Astrocyte (in vitro differentiated cells and primary cell): Measurements from ENCODE around the gene CELF2. TPM values are rescaled to one million over a fixed set of nuclear protein-coding genes. Genes with fewer than 3 reads are reported as not detected.

Source experiments
- DNase-seq: peaks from one replicate; pipeline ENCODE4 v3.0.0-alpha.2; 2010; ENCODE audit warnings: low read depth
- FAIRE-seq: peaks from 2 replicates; lab custom pipeline; 2011; peaks lifted over from hg19 to GRCh38; lab: Jason Lieb, UNC
- H2AFZ ChIP-seq: 2 replicates; pipeline ENCODE4 v1.6.0; 2012; ENCODE audit warnings: low read depth, low read length, inconsistent platforms
- H3K27ac ChIP-seq: 2 replicates; pipeline ENCODE4 v1.5.1; 2011; ENCODE audit warnings: low read depth, low read length, inconsistent platforms
- H3K27me3 ChIP-seq: 2 replicates; pipeline ENCODE4 v1.6.0; 2011; ENCODE audit warnings: low read length, inconsistent platforms; ENCODE audit not compliant: insufficient read depth
- H3K36me3 ChIP-seq: 2 replicates; pipeline ENCODE4 v1.5.1; 2011; ENCODE audit warnings: low read length, inconsistent platforms; ENCODE audit not compliant: insufficient read depth
- H3K4me1 ChIP-seq: 2 replicates; pipeline ENCODE4 v1.5.1; 2011; ENCODE audit warnings: low read length, inconsistent platforms; ENCODE audit not compliant: insufficient read depth
- H3K4me2 ChIP-seq: 2 replicates; pipeline ENCODE4 v1.6.0; 2012; ENCODE audit warnings: low read length, inconsistent platforms
- H3K4me3 ChIP-seq: 2 replicates; pipeline ENCODE4 v1.5.1; 2011; ENCODE audit warnings: low read depth, mild to moderate bottlenecking, low read length, inconsistent platforms; ENCODE audit not compliant: insufficient read depth
- H3K79me2 ChIP-seq: 2 replicates; pipeline ENCODE4 v1.6.0; 2012; ENCODE audit warnings: mild to moderate bottlenecking, low read length, inconsistent platforms; ENCODE audit not compliant: insufficient read depth
- H3K9ac ChIP-seq: 2 replicates; pipeline ENCODE4 v1.6.0; 2012; ENCODE audit warnings: mild to moderate bottlenecking, low read length, inconsistent platforms
- H3K9me3 ChIP-seq: 2 replicates; pipeline ENCODE4 v1.5.1; 2012; ENCODE audit warnings: low read depth, mild to moderate bottlenecking, low read length, inconsistent platforms; ENCODE audit not compliant: insufficient read depth
- H4K20me1 ChIP-seq: 2 replicates; pipeline ENCODE4 v1.6.0; 2012; ENCODE audit warnings: low read length, inconsistent platforms; ENCODE audit not compliant: insufficient read depth
- H3K27ac Mint-ChIP-seq: one replicate; pipeline ENCODE4 v1.8.0; 2021; ENCODE audit warnings: mild to moderate bottlenecking, mixed read lengths; ENCODE audit not compliant: unreplicated experiment
- H3K27me3 Mint-ChIP-seq: one replicate; pipeline ENCODE4 v1.8.0; 2021; ENCODE audit warnings: low read depth, mixed read lengths; ENCODE audit not compliant: unreplicated experiment
- H3K36me3 Mint-ChIP-seq: one replicate; pipeline ENCODE4 v1.8.0; 2021; ENCODE audit warnings: low read depth, mixed read lengths; ENCODE audit not compliant: unreplicated experiment
- H3K4me1 Mint-ChIP-seq: one replicate; pipeline ENCODE4 v1.8.0; 2021; ENCODE audit warnings: low read depth, mixed read lengths; ENCODE audit not compliant: unreplicated experiment
- H3K4me3 Mint-ChIP-seq: one replicate; pipeline ENCODE4 v1.8.0; 2021; ENCODE audit warnings: mild to moderate bottlenecking, moderate library complexity, mixed read lengths; ENCODE audit not compliant: unreplicated experiment
- H3K9me3 Mint-ChIP-seq: one replicate; pipeline ENCODE4 v1.8.0; 2021; ENCODE audit warnings: mild to moderate bottlenecking, mixed read lengths; ENCODE audit not compliant: unreplicated experiment
- EZH2 ChIP-seq: IDR thresholded peaks from 2 replicates; pipeline ENCODE4 v1.6.1; 2012; ENCODE audit warnings: mild to moderate bottlenecking, low read length, inconsistent platforms; ENCODE audit not compliant: insufficient read depth
- total RNA-seq: library from RNA; stranded (reverse); gene quantifications from 2 replicates; pipeline ENCODE4 v1.2.1, GENCODE V29; 2021
- TF ChIP-seq, protein P1 (sequence below): IDR thresholded peaks from 2 replicates; pipeline ENCODE4 v1.5.1; 2011; ENCODE audit warnings: low read depth, mild to moderate bottlenecking, inconsistent platforms, low read length, moderate library complexity; ENCODE audit not compliant: insufficient read depth

The CELF2 gene
- total RNA-seq, 1 donor from 2014 or later, result 76.1 TPM

DNA sequence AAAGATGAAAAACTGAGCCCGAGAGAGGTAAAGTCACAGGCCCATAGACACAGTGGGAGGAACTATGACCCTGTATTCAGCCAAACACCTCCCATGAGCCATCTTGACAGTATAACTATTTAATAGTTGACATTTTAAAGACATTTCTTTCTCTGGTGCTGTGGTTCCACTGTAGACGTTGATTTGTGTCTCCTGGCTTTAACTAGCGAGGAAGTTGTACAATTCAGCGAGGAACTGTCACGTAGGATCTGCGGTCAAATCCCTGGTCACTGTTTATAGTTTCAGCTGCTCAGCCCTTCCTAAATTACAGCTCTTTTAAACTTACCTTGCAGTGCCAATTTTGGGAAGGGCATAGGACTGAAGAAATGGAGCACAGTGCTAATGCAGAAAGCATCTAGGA lies 7.1 kb upstream of the CELF2 start:
- Histone ChIP-seq H3K9me3 (no peaks in the 10 kb centered on the region), H2AFZ (no peak overlapping the region), H3K4me1 (no peaks in the 10 kb centered on the region), H3K79me2 (no peaks in the 10 kb centered on the region), H3K27me3 (no peaks in the 10 kb centered on the region), H3K4me2 (no peak overlapping the region), H3K36me3 (no peaks in the 10 kb centered on the region), H3K9ac (no peak overlapping the region), H3K4me3 (no peak overlapping the region), H4K20me1 (no peaks in the 10 kb centered on the region), H3K27ac (no peak overlapping the region)
- TF ChIP-seq EZH2, result no peak
- TF ChIP-seq, protein P1, sequence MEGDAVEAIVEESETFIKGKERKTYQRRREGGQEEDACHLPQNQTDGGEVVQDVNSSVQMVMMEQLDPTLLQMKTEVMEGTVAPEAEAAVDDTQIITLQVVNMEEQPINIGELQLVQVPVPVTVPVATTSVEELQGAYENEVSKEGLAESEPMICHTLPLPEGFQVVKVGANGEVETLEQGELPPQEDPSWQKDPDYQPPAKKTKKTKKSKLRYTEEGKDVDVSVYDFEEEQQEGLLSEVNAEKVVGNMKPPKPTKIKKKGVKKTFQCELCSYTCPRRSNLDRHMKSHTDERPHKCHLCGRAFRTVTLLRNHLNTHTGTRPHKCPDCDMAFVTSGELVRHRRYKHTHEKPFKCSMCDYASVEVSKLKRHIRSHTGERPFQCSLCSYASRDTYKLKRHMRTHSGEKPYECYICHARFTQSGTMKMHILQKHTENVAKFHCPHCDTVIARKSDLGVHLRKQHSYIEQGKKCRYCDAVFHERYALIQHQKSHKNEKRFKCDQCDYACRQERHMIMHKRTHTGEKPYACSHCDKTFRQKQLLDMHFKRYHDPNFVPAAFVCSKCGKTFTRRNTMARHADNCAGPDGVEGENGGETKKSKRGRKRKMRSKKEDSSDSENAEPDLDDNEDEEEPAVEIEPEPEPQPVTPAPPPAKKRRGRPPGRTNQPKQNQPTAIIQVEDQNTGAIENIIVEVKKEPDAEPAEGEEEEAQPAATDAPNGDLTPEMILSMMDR, result no peak
- H3K4me1 Mint-ChIP-seq, result peaks cover 27% of the 10 kb centered on the region
- H3K4me3 Mint-ChIP-seq, result no peak overlapping the region
- H3K36me3 Mint-ChIP-seq, result no peaks in the 10 kb centered on the region
- H3K9me3 Mint-ChIP-seq, result no peaks in the 10 kb centered on the region
- H3K27me3 Mint-ChIP-seq, result no peaks in the 10 kb centered on the region
- peak overlapping the region; percentile 2 for H3K27ac Mint-ChIP-seq
- FAIRE-seq (no peak), DNase-seq (no peak)

DNA sequence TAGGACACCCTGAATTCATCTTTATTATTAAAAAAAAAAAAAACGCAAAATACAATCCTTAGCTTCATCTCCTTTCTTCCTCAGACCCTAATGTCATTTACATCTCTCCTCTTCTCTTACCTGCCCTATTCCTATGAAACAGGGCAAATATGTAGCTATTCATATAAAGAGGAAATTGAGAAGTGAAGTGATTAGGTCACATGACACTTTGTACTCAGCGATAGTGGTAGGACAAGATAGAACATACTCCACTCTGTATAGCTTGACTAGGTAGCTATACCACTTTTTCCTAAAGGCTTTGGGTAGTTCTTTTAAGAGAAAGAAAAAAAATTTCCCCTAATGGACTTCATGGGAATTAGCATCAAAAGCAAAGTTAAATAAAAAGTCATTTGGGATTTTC lies 6.2 kb upstream of the CELF2 start:
- Histone ChIP-seq H3K9ac (no peak overlapping the region), H3K4me2 (no peak overlapping the region), H3K79me2 (no peaks in the 10 kb centered on the region), H3K9me3 (no peaks in the 10 kb centered on the region), H3K4me3 (no peak overlapping the region), H4K20me1 (no peaks in the 10 kb centered on the region), H3K27me3 (no peaks in the 10 kb centered on the region), H3K4me1 (no peaks in the 10 kb centered on the region), H3K27ac (no peak overlapping the region), H2AFZ (no peak overlapping the region), H3K36me3 (no peaks in the 10 kb centered on the region)
- Mint-ChIP-seq H3K4me1 (peaks cover 27% of the 10 kb centered on the region), H3K27me3 (no peaks in the 10 kb centered on the region), H3K36me3 (no peaks in the 10 kb centered on the region), H3K27ac (peak overlapping the region; percentile 49), H3K9me3 (no peaks in the 10 kb centered on the region), H3K4me3 (no peak overlapping the region)
- no peak for TF ChIP-seq EZH2
- TF ChIP-seq, protein P1, result no peak
- FAIRE-seq, result no peak
- no peak for DNase-seq

DNA sequence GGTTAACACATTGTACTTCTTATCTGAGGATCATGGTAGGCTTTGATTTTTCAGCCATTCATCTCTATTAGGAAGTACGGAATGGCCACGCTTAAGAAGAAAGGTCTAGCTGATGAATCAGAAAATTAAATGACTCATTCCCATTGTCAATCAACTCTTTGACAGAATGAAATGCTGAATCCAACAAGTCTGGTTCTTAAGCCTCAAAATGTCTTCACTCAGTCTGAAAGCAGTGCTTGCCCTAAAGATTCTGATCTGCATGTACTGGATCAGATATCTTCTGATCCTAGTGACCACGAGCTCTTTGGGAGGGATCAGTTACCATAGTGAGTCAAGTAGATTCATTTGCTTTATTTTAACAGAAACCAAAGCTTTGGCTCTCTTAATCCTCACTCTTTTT lies 5.7 kb upstream of the CELF2 start:
- Mint-ChIP-seq H3K4me1 (peaks cover 30% of the 10 kb centered on the region), H3K4me3 (no peak overlapping the region), H3K27ac (peak overlapping the region; percentile 87), H3K9me3 (no peaks in the 10 kb centered on the region), H3K27me3 (no peaks in the 10 kb centered on the region), H3K36me3 (no peaks in the 10 kb centered on the region)
- TF ChIP-seq EZH2, result no peak
- TF ChIP-seq, protein P1, result no peak
- H2AFZ ChIP-seq, result no peak overlapping the region
- no peaks in the 10 kb centered on the region for H3K4me1 ChIP-seq
- H3K4me3 ChIP-seq, result no peak overlapping the region
- no peaks in the 10 kb centered on the region for H3K9me3 ChIP-seq
- DNase-seq (no peak), FAIRE-seq (peak; percentile 29)
- no peak overlapping the region for H3K4me2 ChIP-seq
- no peaks in the 10 kb centered on the region for H4K20me1 ChIP-seq
- no peaks in the 10 kb centered on the region for H3K36me3 ChIP-seq
- no peak overlapping the region for H3K9ac ChIP-seq
- H3K27ac ChIP-seq, result no peak overlapping the region
- peaks cover 3% of the 10 kb centered on the region for H3K27me3 ChIP-seq
- H3K79me2 ChIP-seq, result no peaks in the 10 kb centered on the region
